ENCODE results near the gene SLC39A11. TPM values are rescaled to one million over a fixed set of nuclear protein-coding genes. Genes with fewer than 3 reads are reported as not detected.
"Not testable (repeated sequence)": the region's sequence is repeated elsewhere in the genome, so short reads cannot be mapped to it uniquely, and the experiment has no call there.

The SLC39A11 gene
- total RNA-seq, 1 donor: 15.8 TPM

- DNase-seq (ENCODE audit: low read depth): peak; percentile 30
- TF ChIP-seq CTCF (IDR thresholded peaks at IDR 0.05; ENCODE audit: insufficient read depth, low read length): no peak
- H3K4me3 ChIP-seq (ENCODE audit: low read depth, low read length): no peak overlapping the region
Observed at GRCh38 chr17:72764632-72765041, 327.9 kb downstream of the SLC39A11 start.

GRCh38 chr17:72763981-72764380, 328.5 kb downstream of the SLC39A11 start:
- no peak for TF ChIP-seq CTCF (IDR thresholded peaks at IDR 0.05; ENCODE audit: insufficient read depth, low read length)
- no peak for DNase-seq (ENCODE audit: low read depth)
- H3K4me3 ChIP-seq (ENCODE audit: low read depth, low read length): no peak overlapping the region

- DNase-seq (ENCODE audit: low read depth): not testable (repeated sequence)
Observed at GRCh38 chr17:72761893-72762575, 330.5 kb downstream of the SLC39A11 start.

GRCh38 chr17:72761431-72761830, 331.1 kb downstream of the SLC39A11 start:
- no peak for TF ChIP-seq CTCF (IDR thresholded peaks at IDR 0.05; ENCODE audit: insufficient read depth, low read length)
- no peak overlapping the region for H3K4me3 ChIP-seq (ENCODE audit: low read depth, low read length)
- no peak for DNase-seq (ENCODE audit: low read depth)

More at GRCh38 chr17:72761893-72762575, 330.5 kb downstream of the SLC39A11 start:
- H3K4me3 ChIP-seq (ENCODE audit: low read depth, low read length): not testable (repeated sequence)

DNA sequence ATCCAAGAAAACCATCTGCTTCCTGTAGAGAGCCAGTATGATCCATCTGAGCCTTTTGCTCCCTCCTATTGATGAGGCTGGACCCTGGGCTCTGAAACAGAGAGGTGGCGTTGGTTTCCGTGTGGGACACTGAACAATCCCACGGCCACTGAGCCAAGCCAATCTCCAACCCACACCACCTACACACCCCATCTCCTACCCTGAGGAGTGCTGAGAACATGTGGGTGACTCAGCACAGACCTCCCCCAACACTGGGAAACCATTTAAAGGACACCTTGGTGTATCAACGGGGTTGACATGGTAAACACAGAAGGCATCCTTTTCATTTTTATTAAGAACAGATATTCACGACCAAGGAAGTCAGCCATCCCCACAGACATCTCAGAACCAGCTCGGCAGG, 332.1 kb downstream of the SLC39A11 start:
- no peak for TF ChIP-seq CTCF (IDR thresholded peaks at IDR 0.05; ENCODE audit: insufficient read depth, low read length)
- DNase-seq (ENCODE audit: low read depth): no peak
- H3K4me3 ChIP-seq (ENCODE audit: low read depth, low read length): no peak overlapping the region

- TF ChIP-seq CTCF (IDR thresholded peaks at IDR 0.05; ENCODE audit: insufficient read depth, low read length): no peak
- H3K4me3 ChIP-seq (ENCODE audit: low read depth, low read length): no peak overlapping the region
- no peak for DNase-seq (ENCODE audit: low read depth)
Observed at GRCh38 chr17:72759301-72759700, 333.2 kb downstream of the SLC39A11 start.

DNA sequence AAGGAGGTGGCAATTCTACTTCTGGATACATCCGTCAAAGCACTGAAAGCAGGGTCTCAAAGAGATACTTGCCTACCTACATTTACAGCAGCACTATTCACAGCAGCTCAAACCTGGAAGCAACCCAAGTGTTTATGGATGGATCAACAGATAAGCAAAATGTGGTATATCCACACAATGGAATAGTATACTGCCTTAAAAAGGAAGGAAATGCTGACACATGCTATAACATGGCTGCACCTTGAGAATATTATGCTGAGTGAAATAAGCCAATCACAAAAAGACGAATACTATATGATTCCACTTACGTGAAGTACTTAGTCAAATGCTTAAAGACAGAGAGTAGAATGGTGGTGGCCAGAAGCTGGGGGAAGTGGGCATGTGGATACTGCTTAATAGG, 336.2 kb downstream of the SLC39A11 start:
- no peak for TF ChIP-seq CTCF (IDR thresholded peaks at IDR 0.05; ENCODE audit: insufficient read depth, low read length)
- DNase-seq (ENCODE audit: low read depth): no peak
- H3K4me3 ChIP-seq (ENCODE audit: low read depth, low read length): no peak overlapping the region

Data from fibroblast of the aortic adventitia (primary cell).